HCT116 (cell line): ENCODE measurements around the gene OBSCN. TPM values are rescaled to one million over a fixed set of nuclear protein-coding genes. Genes with fewer than 3 reads are reported as not detected.

Source experiments
- ATAC-seq: fragments of 200-7000 bp; cut with Tn5 transposase; 2 replicates; pipeline ENCODE4 v1.9.1; 2020; ENCODE audit warnings: mild to moderate bottlenecking, moderate library complexity
- BruUV-seq: library from RNA; stranded (reverse); fragments of 400-500 nt; replicated peaks from 2 replicates; lab custom pipeline; 2021; lab: Mats Ljungman, UMichigan
- CTCF ChIA-PET: fragments of 300-600 bp; sonication (Branson Sonifier 250); formaldehyde crosslinking; loops from one replicate; lab custom pipeline; 2021; ENCODE audit warnings: antibody characterized with exemption; lab: Charles Lee
- POLR2A ChIA-PET: fragments of 300-600, 350-600 bp; sonication (Branson Sonifier 250); formaldehyde crosslinking; loops from one replicate; lab custom pipeline; 2021; ENCODE audit warnings: antibody characterized with exemption; lab: Charles Lee
- RAD21 ChIA-PET, 2 experiments: fragments of 300-600 bp; sonication (Branson Sonifier 250); formaldehyde crosslinking; loops; one replicate each; lab custom pipeline; 2023; ENCODE audit warnings: low total read pairs in 2 of 2; ENCODE audit not compliant: uncharacterized antibody in 2 of 2, unreplicated experiment in 2 of 2, low non-redundant PET in 1 of 2; lab: Charles Lee
- DNase-seq: peaks from one replicate; pipeline ENCODE4 v3.0.0-alpha.2; 2010; ENCODE audit warnings: low read depth, low spot score
- H2AFZ ChIP-seq: fragments of 200-600 bp; shearing (Covaris generic), sonication (generic); 2 replicates; pipeline ENCODE4 v1.6.1; 2017; ENCODE audit warnings: low read depth, mixed run types, mixed read lengths, antibody characterized with exemption, low read length; ENCODE audit not compliant: poor library complexity, severe bottlenecking
- H3K27ac ChIP-seq: 2 replicates; pipeline ENCODE4 v1.5.1; 2012; ENCODE audit warnings: low read depth, low read length
- H3K27me3 ChIP-seq: fragments of 200-600 bp; sonication (generic); 2 replicates; pipeline ENCODE4 v1.6.1; 2016; ENCODE audit warnings: mixed run types, low read length, mixed read lengths; ENCODE audit not compliant: insufficient read depth
- H3K36me3 ChIP-seq, 2 experiments: fragments of 200-500 bp in 1 of 2; fragments of 200-600 bp in 1 of 2; sonication (Bioruptor generic) in 1 of 2; sonication (generic) in 1 of 2; 2 replicates each; pipeline versions ENCODE4 v1.5.1 to v1.6.1; 2014 to 2016; ENCODE audit warnings: low read length in 2 of 2, inconsistent platforms in 1 of 2, mixed read lengths in 1 of 2, mixed run types in 1 of 2; ENCODE audit not compliant: insufficient read depth in 2 of 2, control insufficient read depth in 1 of 2
- H3K4me1 ChIP-seq, 2 experiments: fragments of 200-600 bp in 1 of 2; sonication (generic) in 1 of 2; 2 replicates each; pipeline versions ENCODE4 v1.5.1 to v1.6.1; 2012 to 2017; ENCODE audit warnings: low read length in 2 of 2, inconsistent platforms in 1 of 2, mild to moderate bottlenecking in 1 of 2, mixed read lengths in 1 of 2, mixed run types in 1 of 2, moderate library complexity in 1 of 2; ENCODE audit not compliant: insufficient read depth in 2 of 2, control insufficient read depth in 1 of 2
- H3K4me2 ChIP-seq: fragments of 200-600 bp; sonication (generic); 2 replicates; pipeline ENCODE4 v1.6.1; 2017; ENCODE audit warnings: mixed run types, low read length, mixed read lengths
- H3K4me3 ChIP-seq, 2 experiments: fragments of 200-600 bp in 1 of 2; sonication (generic) in 1 of 2; replicated peaks in 1 of 2; 2 replicates each; pipeline ENCODE4 v1.5.1; 2011 to 2016; ENCODE audit warnings: low read length in 2 of 2, control low read depth in 1 of 2, low read depth in 1 of 2, mild to moderate bottlenecking in 1 of 2, mixed read lengths in 1 of 2, mixed run types in 1 of 2
- H3K79me2 ChIP-seq: fragments of 200-600 bp; sonication (generic); 2 replicates; pipeline ENCODE4 v1.6.1; 2017; ENCODE audit warnings: mild to moderate bottlenecking, mixed run types, low read length, moderate library complexity, mixed read lengths; ENCODE audit not compliant: insufficient read depth
- H3K9ac ChIP-seq: fragments of 200-600 bp; sonication (generic); 2 replicates; pipeline ENCODE4 v1.6.1; 2016; ENCODE audit warnings: low read length, mixed read lengths
- H3K9me2 ChIP-seq: fragments of 200-600 bp; sonication (generic), shearing (Covaris generic); 2 replicates; pipeline ENCODE4 v1.6.1; 2017; ENCODE audit warnings: mixed run types, mild to moderate bottlenecking, moderate library complexity; ENCODE audit not compliant: insufficient read depth
- H3K9me3 ChIP-seq, 2 experiments: fragments of 200-500 bp in 1 of 2; fragments of 200-600 bp in 1 of 2; sonication (Bioruptor generic) in 1 of 2; sonication (generic) in 1 of 2; 2 replicates each; pipeline ENCODE4 v1.6.1; 2014 to 2017; ENCODE audit warnings: low read length in 2 of 2, mixed read lengths in 2 of 2, inconsistent platforms in 1 of 2, low read depth in 1 of 2, mild to moderate bottlenecking in 1 of 2, mixed run types in 1 of 2, moderate library complexity in 1 of 2; ENCODE audit not compliant: control insufficient read depth in 1 of 2, insufficient read depth in 1 of 2
- H4K20me1 ChIP-seq: fragments of 200-600 bp; sonication (generic), shearing (Covaris generic); 2 replicates; pipeline ENCODE4 v1.6.1; 2017; ENCODE audit warnings: mixed run types, mild to moderate bottlenecking, moderate library complexity; ENCODE audit not compliant: insufficient read depth
- EGR1 ChIP-seq: IDR thresholded peaks from 2 replicates; pipeline ENCODE4 v1.6.1; 2012; ENCODE audit warnings: low read depth
- MAX ChIP-seq: IDR thresholded peaks from 2 replicates; pipeline ENCODE4 v1.6.1; 2012
- POLR2A ChIP-seq: IDR thresholded peaks from 2 replicates; pipeline ENCODE4 v1.7.0; 2011; ENCODE audit warnings: borderline replicate concordance; ENCODE audit not compliant: insufficient read depth, insufficient read length; ENCODE audit errors: extremely low read depth
- REST ChIP-seq: IDR thresholded peaks from 2 replicates; pipeline ENCODE4 v1.6.1; 2012; ENCODE audit warnings: low read depth
- YY1 ChIP-seq: IDR thresholded peaks from 2 replicates; pipeline ENCODE4 v1.6.1; 2011; ENCODE audit warnings: low read length, low read depth, moderate library complexity, mild to moderate bottlenecking; ENCODE audit not compliant: insufficient replicate concordance; ENCODE audit errors: extremely low read depth
- ZBTB33 ChIP-seq: IDR thresholded peaks from 2 replicates; pipeline ENCODE4 v1.6.1; 2011; ENCODE audit warnings: mild to moderate bottlenecking, low read length, moderate library complexity; ENCODE audit not compliant: insufficient replicate concordance; ENCODE audit errors: extremely low read depth
- intact Hi-C: fragments of 100-400 bp; cut with micrococcal nuclease; formaldehyde crosslinking; loops from 2 replicates; pipeline ENCODE4 v1.10.0; 2022
- total RNA-seq: library from RNA; stranded (reverse); gene quantifications from one replicate; pipeline ENCODE4 v1.2.1, GENCODE V29; 2021; ENCODE audit not compliant: unreplicated experiment

Gene OBSCN
- total RNA-seq, 1 experiment from 2014 or later, result 16.6 TPM

DNA sequence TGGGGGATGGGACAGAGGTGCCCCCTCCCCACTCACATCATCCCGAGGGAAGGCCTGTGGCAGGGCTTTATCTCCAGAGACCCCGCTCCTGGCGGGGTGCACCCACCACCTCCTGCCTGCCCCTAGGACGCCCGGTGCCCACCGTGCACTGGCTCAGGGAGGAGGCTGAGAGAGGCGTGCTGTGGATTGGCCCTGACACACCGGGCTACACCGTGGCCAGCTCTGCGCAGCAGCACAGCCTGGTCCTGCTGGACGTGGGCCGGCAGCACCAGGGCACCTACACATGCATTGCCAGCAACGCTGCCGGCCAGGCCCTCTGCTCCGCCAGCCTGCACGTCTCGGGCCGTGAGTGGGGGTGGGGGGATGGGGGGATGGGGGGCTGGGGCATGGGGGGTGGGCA lies 127.1 kb downstream of the OBSCN start:
- Histone ChIP-seq H3K9ac (no peak overlapping the region), H3K36me3 (no peaks in the 10 kb centered on the region; a peak in 1 of 4 replicates), H3K4me1 (no peaks in the 10 kb centered on the region), H3K27ac (no peak overlapping the region), H3K79me2 (no peaks in the 10 kb centered on the region), H3K27me3 (no peaks in the 10 kb centered on the region), H3K9me2 (no peaks in the 10 kb centered on the region), H3K4me3 (no peak overlapping the region), H3K4me2 (no peak overlapping the region), H3K9me3 (no peaks in the 10 kb centered on the region), H2AFZ (no peak overlapping the region), H4K20me1 (no peaks in the 10 kb centered on the region)
- TF ChIP-seq YY1, result no peak
- no peak for TF ChIP-seq ZBTB33
- no peak for TF ChIP-seq REST
- TF ChIP-seq POLR2A, result no peak
- no peak for TF ChIP-seq MAX
- TF ChIP-seq EGR1, result no peak
- DNase-seq (no peak), ATAC-seq (no peak)
- no TSS peak for BruUV-seq
- RAD21 ChIA-PET, result no interaction called here
- intact Hi-C loops, result no loop called here
- CTCF ChIA-PET, result no interaction called here
- POLR2A ChIA-PET, result no interaction called here
